SK-N-SH treated with all-trans-retinoic acid at 6 μM for 48 hours (cell line): ENCODE data around the gene LRRK1.

ENCODE experiments used
- ATAC-seq: fragments of 200-7000 bp; cut with Tn5 transposase; 3 replicates; pipeline ENCODE4 v1.9.1; 2020; ENCODE audit warnings: mild to moderate bottlenecking, moderate library complexity
- BACH2 ChIP-seq: fragments of 250-450 bp; sonication (Bioruptor Pico); IDR thresholded peaks from 2 replicates; pipeline ENCODE4 v1.9.0; 2021; ENCODE audit warnings: mild to moderate bottlenecking, borderline replicate concordance
- CREB5 ChIP-seq: fragments of 250-450 bp; sonication (Bioruptor Pico); IDR thresholded peaks from 2 replicates; pipeline ENCODE4 v1.5.1; 2020; ENCODE audit warnings: low read depth, mild to moderate bottlenecking, moderate library complexity
- CSDC2 ChIP-seq: fragments of 250-450 bp; sonication (Bioruptor Pico); IDR thresholded peaks from 2 replicates; pipeline ENCODE4 v1.5.0; 2020; ENCODE audit warnings: mild to moderate bottlenecking, moderate library complexity
- CSRNP3 ChIP-seq: fragments of 250-450 bp; sonication (Bioruptor Pico); IDR thresholded peaks from 2 replicates; pipeline ENCODE4 v1.5.1; 2021; ENCODE audit warnings: mild to moderate bottlenecking, moderate library complexity
- ESRRG ChIP-seq: fragments of 250-450 bp; sonication (Bioruptor Pico); IDR thresholded peaks from 2 replicates; pipeline ENCODE4 v1.6.1; 2021; ENCODE audit warnings: mild to moderate bottlenecking
- GLIS3 ChIP-seq: fragments of 250-450 bp; sonication (Bioruptor Pico); IDR thresholded peaks from 2 replicates; pipeline ENCODE4 v1.5.0; 2020; ENCODE audit warnings: mild to moderate bottlenecking, moderate library complexity
- ISL1 ChIP-seq: fragments of 250-450 bp; sonication (Bioruptor Pico); IDR thresholded peaks from 2 replicates; pipeline ENCODE4 v2.1.2; 2022; ENCODE audit warnings: mild to moderate bottlenecking, moderate library complexity
- OSR1 ChIP-seq: fragments of 250-450 bp; sonication (Bioruptor Pico); IDR thresholded peaks from 2 replicates; pipeline ENCODE4 v1.8.0; 2022; ENCODE audit warnings: moderate library complexity, mild to moderate bottlenecking, inconsistent platforms
- PATZ1 ChIP-seq: fragments of 250-450 bp; sonication (Bioruptor Pico); IDR thresholded peaks from 2 replicates; pipeline ENCODE4 v1.8.0; 2020; ENCODE audit warnings: mild to moderate bottlenecking, moderate library complexity, borderline replicate concordance
- POU6F1 ChIP-seq: fragments of 250-450 bp; sonication (Bioruptor Pico); IDR thresholded peaks from 2 replicates; pipeline ENCODE4 v1.8.0; 2021; ENCODE audit warnings: low read depth, mild to moderate bottlenecking, moderate library complexity, borderline replicate concordance
- PPARA ChIP-seq: fragments of 250-450 bp; sonication (Bioruptor Pico); IDR thresholded peaks from 2 replicates; pipeline ENCODE4 v1.5.0; 2020; ENCODE audit warnings: mild to moderate bottlenecking, borderline replicate concordance
- RARB ChIP-seq: fragments of 250-450 bp; sonication (Bioruptor Pico); IDR thresholded peaks from 2 replicates; pipeline ENCODE4 v1.8.0; 2021; ENCODE audit warnings: mild to moderate bottlenecking, moderate library complexity
- SNAI2 ChIP-seq: fragments of 250-450 bp; sonication (Bioruptor Pico); IDR thresholded peaks from 2 replicates; pipeline ENCODE4 v1.5.0; 2020; ENCODE audit warnings: mild to moderate bottlenecking, moderate library complexity
- TCF4 ChIP-seq: fragments of 250-450 bp; sonication (Bioruptor Pico); IDR thresholded peaks from 2 replicates; pipeline ENCODE4 v1.8.0; 2021; ENCODE audit warnings: mild to moderate bottlenecking, moderate library complexity, borderline replicate concordance
- TOX ChIP-seq: fragments of 250-450 bp; sonication (Bioruptor Pico); IDR thresholded peaks from 2 replicates; pipeline ENCODE4 v1.8.0; 2021; ENCODE audit warnings: mild to moderate bottlenecking, moderate library complexity, borderline replicate concordance
- TSHZ2 ChIP-seq: fragments of 250-450 bp; sonication (Bioruptor Pico); IDR thresholded peaks from 2 replicates; pipeline ENCODE4 v1.5.0; 2020; ENCODE audit warnings: mild to moderate bottlenecking, moderate library complexity
- ZC3H10 ChIP-seq: fragments of 250-450 bp; sonication (Bioruptor Pico); IDR thresholded peaks from 2 replicates; pipeline ENCODE4 v1.5.1; 2021; ENCODE audit warnings: mild to moderate bottlenecking, moderate library complexity
- ZFP30 ChIP-seq: fragments of 450-650 bp; formaldehyde crosslinking; IDR thresholded peaks from 2 replicates; pipeline ENCODE4 v1.5.0; 2022; ENCODE audit warnings: mild to moderate bottlenecking, moderate library complexity
- ZNF565 ChIP-seq: fragments of 450-650 bp; formaldehyde crosslinking; conservative IDR thresholded peaks from 2 replicates; pipeline ENCODE4 v1.5.0; 2020; ENCODE audit warnings: low read depth, mild to moderate bottlenecking, moderate library complexity
- ZNF70 ChIP-seq: fragments of 450-650 bp; formaldehyde crosslinking; IDR thresholded peaks from 2 replicates; pipeline ENCODE4 v1.5.0; 2020; ENCODE audit warnings: mild to moderate bottlenecking, moderate library complexity
- ZNF8 ChIP-seq: fragments of 450-650 bp; formaldehyde crosslinking; IDR thresholded peaks from 2 replicates; pipeline ENCODE4 v1.5.0; 2020; ENCODE audit warnings: mild to moderate bottlenecking, moderate library complexity

The LRRK1 gene

GRCh38 chr15:101012326-101013200 is 93.4 kb downstream of the LRRK1 start:
- no peak for TF ChIP-seq OSR1 (CRISPR knock-in tag)
- no peak for TF ChIP-seq TSHZ2 (CRISPR knock-in tag)
- TF ChIP-seq ISL1 (CRISPR knock-in tag), result no peak
- no peak for TF ChIP-seq ZNF565 (CRISPR knock-in tag)
- TF ChIP-seq TOX (CRISPR knock-in tag), result no peak
- TF ChIP-seq ZNF8 (CRISPR knock-in tag), result no peak
- no peak for TF ChIP-seq CREB5
- TF ChIP-seq ZNF70 (CRISPR knock-in tag), result no peak
- no peak for TF ChIP-seq BACH2 (CRISPR knock-in tag)
- no peak for TF ChIP-seq ESRRG
- TF ChIP-seq ZFP30, result no peak
- TF ChIP-seq ZC3H10, result no peak
- TF ChIP-seq GLIS3, result no peak
- no peak for TF ChIP-seq PATZ1
- no peak for TF ChIP-seq RARB
- no peak for TF ChIP-seq CSDC2
- no peak for TF ChIP-seq SNAI2
- no peak for TF ChIP-seq POU6F1 (CRISPR knock-in tag)
- ATAC-seq, result no peak

- TF ChIP-seq ESRRG, result no peak
- TF ChIP-seq PPARA (CRISPR knock-in tag), result no peak
- no peak for TF ChIP-seq BACH2 (CRISPR knock-in tag)
- no peak for TF ChIP-seq ZFP30
- ATAC-seq, result no peak
Measured at GRCh38 chr15:101013201-101013550, 94.0 kb downstream of the LRRK1 start.

GRCh38 chr15:101013769-101014675 is 94.9 kb downstream of the LRRK1 start:
- no peak for ATAC-seq
- no peak for TF ChIP-seq ZFP30
- TF ChIP-seq ESRRG, result no peak
- no peak for TF ChIP-seq ZNF8 (CRISPR knock-in tag)
- no peak for TF ChIP-seq SNAI2
- TF ChIP-seq BACH2 (CRISPR knock-in tag), result no peak
- TF ChIP-seq CSRNP3 (CRISPR knock-in tag), result no peak
- no peak for TF ChIP-seq TCF4
- TF ChIP-seq CSDC2, result no peak
- no peak for TF ChIP-seq OSR1 (CRISPR knock-in tag)
